Measurements from ENCODE around the gene APEX1. TPM values are rescaled to one million over a fixed set of nuclear protein-coding genes. Genes with fewer than 3 reads are reported as not detected.

The APEX1 gene
- total RNA-seq, 2 donors from 2014 or later: 119 to 169 TPM

DNA sequence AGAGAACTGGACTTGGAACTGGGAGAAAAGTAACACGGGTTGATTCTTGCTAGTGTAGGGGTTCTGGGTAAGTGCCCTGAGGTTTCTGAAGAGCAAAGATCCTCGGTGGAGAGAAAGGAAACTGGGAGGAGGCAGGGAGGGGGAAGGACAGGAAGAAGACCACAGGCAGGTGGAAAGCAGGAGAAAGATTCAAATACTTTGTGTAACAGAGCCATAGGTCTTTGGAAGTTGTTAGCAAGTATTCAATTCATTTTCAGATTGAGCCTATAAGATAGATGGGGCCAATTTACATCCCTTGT is 15.5 kb downstream of the APEX1 start:
- Histone ChIP-seq H3K9me3 (no peaks in the 10 kb centered on the region), H3K27me3 (no peaks in the 10 kb centered on the region), H3K4me1 (peaks cover 3% of the 10 kb centered on the region), H3K9ac (ENCODE audit: low read depth in 2 of 2, low read length in 2 of 2) (peak overlapping the region; percentile 97 to 99), H3K27ac (peak overlapping the region; percentile 99), H3K4me3 (peak overlapping the region; percentile 93), H3K36me3 (peaks cover 12% of the 10 kb centered on the region)
- intact Hi-C loops (cut with DNase I): loop anchor here (5.0 to 10.0 kb wide), 2 partner anchors 63 to 134 kb away; no protein-coding TSS in a partner anchor
- no peak for DNase-seq
- TF ChIP-seq, protein P1, sequence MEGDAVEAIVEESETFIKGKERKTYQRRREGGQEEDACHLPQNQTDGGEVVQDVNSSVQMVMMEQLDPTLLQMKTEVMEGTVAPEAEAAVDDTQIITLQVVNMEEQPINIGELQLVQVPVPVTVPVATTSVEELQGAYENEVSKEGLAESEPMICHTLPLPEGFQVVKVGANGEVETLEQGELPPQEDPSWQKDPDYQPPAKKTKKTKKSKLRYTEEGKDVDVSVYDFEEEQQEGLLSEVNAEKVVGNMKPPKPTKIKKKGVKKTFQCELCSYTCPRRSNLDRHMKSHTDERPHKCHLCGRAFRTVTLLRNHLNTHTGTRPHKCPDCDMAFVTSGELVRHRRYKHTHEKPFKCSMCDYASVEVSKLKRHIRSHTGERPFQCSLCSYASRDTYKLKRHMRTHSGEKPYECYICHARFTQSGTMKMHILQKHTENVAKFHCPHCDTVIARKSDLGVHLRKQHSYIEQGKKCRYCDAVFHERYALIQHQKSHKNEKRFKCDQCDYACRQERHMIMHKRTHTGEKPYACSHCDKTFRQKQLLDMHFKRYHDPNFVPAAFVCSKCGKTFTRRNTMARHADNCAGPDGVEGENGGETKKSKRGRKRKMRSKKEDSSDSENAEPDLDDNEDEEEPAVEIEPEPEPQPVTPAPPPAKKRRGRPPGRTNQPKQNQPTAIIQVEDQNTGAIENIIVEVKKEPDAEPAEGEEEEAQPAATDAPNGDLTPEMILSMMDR (IDR thresholded peaks at IDR 0.05): no peak

DNA sequence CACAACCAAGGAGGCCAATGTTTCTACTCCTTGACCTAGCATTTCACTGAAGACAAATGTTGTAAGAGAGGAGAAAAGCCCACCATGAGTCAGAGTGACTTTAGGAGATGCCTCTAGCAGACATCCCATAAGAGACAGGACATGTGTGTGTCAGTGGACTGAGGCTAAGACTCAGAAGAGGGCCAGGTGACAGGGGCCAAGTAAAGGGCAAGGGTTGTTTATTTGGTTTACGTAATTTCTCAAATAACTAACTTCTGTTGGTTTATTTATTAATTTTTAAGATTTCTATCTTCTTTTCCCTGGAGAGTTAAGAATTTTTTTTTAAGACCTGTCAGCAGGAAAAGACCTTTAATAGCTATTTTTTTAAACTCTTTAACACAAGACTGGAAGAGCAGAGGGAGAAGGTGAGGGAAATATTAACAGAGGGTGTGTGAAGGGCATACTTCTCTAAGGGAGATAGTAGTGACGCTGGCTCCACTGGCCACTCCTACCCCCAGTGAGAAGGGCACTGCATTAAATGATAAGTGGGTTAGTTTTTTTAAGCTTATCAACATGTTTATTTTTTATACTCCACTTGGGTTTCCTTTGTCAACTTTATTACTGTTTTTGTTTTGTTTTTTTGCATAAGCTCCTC is 17.6 kb downstream of the APEX1 start:
- H3K27me3 ChIP-seq: no peaks in the 10 kb centered on the region
- TF ChIP-seq, protein P1 (IDR thresholded peaks at IDR 0.05): no peak
- H3K4me3 ChIP-seq: no peak overlapping the region
- intact Hi-C loops (cut with DNase I): loop anchor here (5.0 to 10.0 kb wide), 2 partner anchors 65 to 132 kb away; no protein-coding TSS in a partner anchor
- no peak overlapping the region for H3K27ac ChIP-seq
- peaks cover 3% of the 10 kb centered on the region for H3K4me1 ChIP-seq
- DNase-seq: no peak
- H3K36me3 ChIP-seq: peaks cover 18% of the 10 kb centered on the region
- no peaks in the 10 kb centered on the region for H3K9me3 ChIP-seq
- no peak overlapping the region for H3K9ac ChIP-seq (ENCODE audit: low read depth in 2 of 2, low read length in 2 of 2)

- intact Hi-C loops (cut with DNase I): loop anchor here (10.0 kb wide), 1 partner anchor 128 kb away; no protein-coding TSS in a partner anchor
- Histone ChIP-seq H3K36me3 (peaks cover 18% of the 10 kb centered on the region), H3K4me3 (no peak overlapping the region), H3K4me1 (no peaks in the 10 kb centered on the region), H3K27me3 (no peaks in the 10 kb centered on the region), H3K9me3 (no peaks in the 10 kb centered on the region), H3K27ac (peak overlapping the region; percentile 3), H3K9ac (ENCODE audit: low read depth in 2 of 2, low read length in 2 of 2) (no peak overlapping the region)
- no peak for DNase-seq
- TF ChIP-seq, protein P1 (IDR thresholded peaks at IDR 0.05): no peak
Observed at GRCh38 chr14:20476776-20477175, 21.8 kb downstream of the APEX1 start.

- peaks cover 18% of the 10 kb centered on the region for H3K36me3 ChIP-seq
- DNase-seq: no peak
Observed at GRCh38 chr14:20477211-20477876, 22.3 kb downstream of the APEX1 start.

DNA sequence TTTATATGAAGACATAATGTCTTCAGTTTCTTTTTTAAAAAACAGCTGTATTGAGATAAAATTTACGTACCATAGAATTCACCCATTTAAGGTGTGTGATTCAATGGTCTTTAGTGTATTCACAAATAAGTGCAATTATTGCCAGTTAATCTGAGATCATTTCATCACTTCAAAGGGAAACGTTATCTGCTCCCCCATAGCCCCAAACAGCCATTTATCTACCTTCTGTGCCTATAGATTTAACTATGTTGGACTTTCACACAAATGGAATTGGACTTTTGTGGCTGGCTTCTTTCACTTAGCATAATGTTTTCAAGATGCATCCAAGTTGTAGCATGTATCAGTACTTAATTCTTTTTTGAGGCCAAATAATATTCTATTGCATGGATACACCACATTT is 23.9 kb downstream of the APEX1 start:
- DNase-seq: no peak
- TF ChIP-seq, protein P1 (IDR thresholded peaks at IDR 0.05): no peak
- no peak overlapping the region for H3K9ac ChIP-seq (ENCODE audit: low read depth in 2 of 2, low read length in 2 of 2)
- no peaks in the 10 kb centered on the region for H3K9me3 ChIP-seq
- peaks cover 9% of the 10 kb centered on the region for H3K36me3 ChIP-seq
- H3K4me1 ChIP-seq: no peaks in the 10 kb centered on the region
- H3K27me3 ChIP-seq: no peaks in the 10 kb centered on the region
- no peak overlapping the region for H3K4me3 ChIP-seq
- intact Hi-C loops (cut with DNase I): loop anchor here (10.0 kb wide), 1 partner anchor 126 kb away; no protein-coding TSS in a partner anchor
- no peak overlapping the region for H3K27ac ChIP-seq

More at GRCh38 chr14:20477211-20477876, 22.3 kb downstream of the APEX1 start:
- no peaks in the 10 kb centered on the region for H3K4me1 ChIP-seq
- H3K27ac ChIP-seq: peak overlapping the region; percentile 6
- no peak overlapping the region for H3K4me3 ChIP-seq
- no peak overlapping the region for H3K9ac ChIP-seq (ENCODE audit: low read depth in 2 of 2, low read length in 2 of 2)
- TF ChIP-seq, protein P1 (IDR thresholded peaks at IDR 0.05): no peak
- H3K27me3 ChIP-seq: no peaks in the 10 kb centered on the region
- H3K9me3 ChIP-seq: no peaks in the 10 kb centered on the region
- intact Hi-C loops (cut with DNase I): loop anchor here (10.0 kb wide), 1 partner anchor 127 kb away; no protein-coding TSS in a partner anchor

Measured in colonic mucosa (tissue), 4 donors.